A673 (cell line): ENCODE data around the gene DNAJC10. TPM values are rescaled to one million over a fixed set of nuclear protein-coding genes. Genes with fewer than 3 reads are reported as not detected.
"Not testable (repeated sequence)": the region's sequence is repeated elsewhere in the genome, so short reads cannot be mapped to it uniquely, and the experiment has no call there.

Experiments
- BruUV-seq: library from RNA; stranded (reverse); fragments of 400-500 nt; replicated peaks from 2 replicates; lab custom pipeline; 2021; lab: Mats Ljungman, UMichigan
- CTCF ChIA-PET: fragments of 300-600 bp; sonication (Branson Sonifier 250); formaldehyde crosslinking; loops from one replicate; lab custom pipeline; 2022; ENCODE audit warnings: antibody characterized with exemption; lab: Charles Lee
- POLR2A ChIA-PET: fragments of 300-600 bp; sonication (Branson Sonifier 250); formaldehyde crosslinking; loops from one replicate; lab custom pipeline; 2022; ENCODE audit warnings: antibody characterized with exemption; ENCODE audit not compliant: low non-redundant PET; lab: Charles Lee
- DNase-seq: peaks from one replicate; pipeline ENCODE4 v3.0.0-alpha.2; 2015; ENCODE audit warnings: low spot score
- H3K27ac ChIP-seq: fragments of 200-600 bp; sonication (generic); 2 replicates; pipeline ENCODE4 v1.5.1; 2016; ENCODE audit warnings: mixed run types, low read depth, mild to moderate bottlenecking, mixed read lengths, antibody characterized with exemption, low read length; ENCODE audit not compliant: poor library complexity, severe bottlenecking
- H3K27me3 ChIP-seq: fragments of 200-600 bp; sonication (generic); replicated peaks from 2 replicates; pipeline ENCODE4 v1.6.1; 2017; ENCODE audit warnings: mixed run types, low read depth, mild to moderate bottlenecking, mixed read lengths, antibody characterized with exemption, low read length; ENCODE audit not compliant: insufficient read depth, poor library complexity
- H3K36me3 ChIP-seq: fragments of 200-600 bp; sonication (generic); 2 replicates; pipeline ENCODE4 v1.6.1; 2016; ENCODE audit warnings: mixed run types, mild to moderate bottlenecking, mixed read lengths, antibody characterized with exemption, low read length; ENCODE audit not compliant: insufficient read depth, poor library complexity, severe bottlenecking
- H3K4me1 ChIP-seq: fragments of 200-600 bp; sonication (generic); 2 replicates; pipeline ENCODE4 v1.6.1; 2017; ENCODE audit warnings: mixed run types, mild to moderate bottlenecking, mixed read lengths, antibody characterized with exemption, low read length; ENCODE audit not compliant: insufficient read depth, poor library complexity, severe bottlenecking
- H3K4me3 ChIP-seq: fragments of 200-600 bp; sonication (generic); 2 replicates; pipeline ENCODE4 v1.5.1; 2016; ENCODE audit warnings: low read depth, mixed run types, mild to moderate bottlenecking, mixed read lengths, low read length; ENCODE audit not compliant: poor library complexity, severe bottlenecking
- H3K9me3 ChIP-seq: fragments of 200-600 bp; sonication (generic); 2 replicates; pipeline ENCODE4 v1.6.1; 2016; ENCODE audit warnings: mixed run types, low read depth, mild to moderate bottlenecking, mixed read lengths, antibody characterized with exemption, low read length; ENCODE audit not compliant: poor library complexity, severe bottlenecking
- EZH2 ChIP-seq: fragments of 200-600 bp; sonication (generic); IDR thresholded peaks from 2 replicates; pipeline ENCODE4 v1.6.1; 2017; ENCODE audit warnings: borderline replicate concordance, low read depth, mild to moderate bottlenecking, mixed read lengths, antibody characterized with exemption, low read length; ENCODE audit not compliant: poor library complexity, severe bottlenecking
- intact Hi-C: fragments of 100-400 bp; cut with micrococcal nuclease; formaldehyde crosslinking; loops from one replicate; pipeline ENCODE4 v1.10.0; 2022; ENCODE audit not compliant: unreplicated experiment
- total RNA-seq: library from RNA; stranded (reverse); gene quantifications from 2 replicates; pipeline ENCODE4 v1.2.3, GENCODE V29; 2021
- TF ChIP-seq, protein P1 (sequence below): fragments of 300-800, 200-600 bp; sonication (generic); conservative IDR thresholded peaks from 2 replicates; pipeline ENCODE4 v1.5.1; 2017; ENCODE audit warnings: low read depth, mild to moderate bottlenecking, antibody characterized with exemption, low read length, moderate library complexity, mixed read lengths

Gene DNAJC10
- total RNA-seq, 1 experiment from 2014 or later, result 101 TPM

DNA sequence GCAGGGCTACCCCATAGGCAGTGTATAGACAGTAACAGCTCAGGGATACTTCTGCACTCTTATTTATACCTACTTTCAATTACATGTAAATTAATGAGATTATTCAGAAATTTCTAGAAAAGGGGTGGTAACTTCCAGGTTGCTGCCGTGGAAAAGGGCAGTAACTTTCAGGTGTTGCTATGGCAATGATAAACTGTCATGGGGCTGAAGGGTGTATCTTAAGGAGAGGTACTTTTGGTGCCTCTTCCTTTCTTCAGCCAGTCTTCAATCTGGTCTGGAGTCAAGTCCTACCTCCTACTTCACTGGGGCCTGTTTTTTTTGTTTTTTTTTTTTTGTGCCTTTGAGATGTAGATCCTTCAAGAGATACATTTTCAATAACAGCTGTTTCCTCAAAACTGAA is 35.2 kb upstream of the DNAJC10 start:
- H3K4me1 ChIP-seq, result no peaks in the 10 kb centered on the region
- intact Hi-C loops, result no loop called here
- H3K36me3 ChIP-seq, result no peaks in the 10 kb centered on the region
- TF ChIP-seq EZH2, result no peak
- TF ChIP-seq, protein P1, sequence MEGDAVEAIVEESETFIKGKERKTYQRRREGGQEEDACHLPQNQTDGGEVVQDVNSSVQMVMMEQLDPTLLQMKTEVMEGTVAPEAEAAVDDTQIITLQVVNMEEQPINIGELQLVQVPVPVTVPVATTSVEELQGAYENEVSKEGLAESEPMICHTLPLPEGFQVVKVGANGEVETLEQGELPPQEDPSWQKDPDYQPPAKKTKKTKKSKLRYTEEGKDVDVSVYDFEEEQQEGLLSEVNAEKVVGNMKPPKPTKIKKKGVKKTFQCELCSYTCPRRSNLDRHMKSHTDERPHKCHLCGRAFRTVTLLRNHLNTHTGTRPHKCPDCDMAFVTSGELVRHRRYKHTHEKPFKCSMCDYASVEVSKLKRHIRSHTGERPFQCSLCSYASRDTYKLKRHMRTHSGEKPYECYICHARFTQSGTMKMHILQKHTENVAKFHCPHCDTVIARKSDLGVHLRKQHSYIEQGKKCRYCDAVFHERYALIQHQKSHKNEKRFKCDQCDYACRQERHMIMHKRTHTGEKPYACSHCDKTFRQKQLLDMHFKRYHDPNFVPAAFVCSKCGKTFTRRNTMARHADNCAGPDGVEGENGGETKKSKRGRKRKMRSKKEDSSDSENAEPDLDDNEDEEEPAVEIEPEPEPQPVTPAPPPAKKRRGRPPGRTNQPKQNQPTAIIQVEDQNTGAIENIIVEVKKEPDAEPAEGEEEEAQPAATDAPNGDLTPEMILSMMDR, result no peak
- CTCF ChIA-PET, result no interaction called here
- H3K27me3 ChIP-seq, result no peaks in the 10 kb centered on the region
- no peak overlapping the region for H3K4me3 ChIP-seq
- H3K27ac ChIP-seq, result no peak overlapping the region
- H3K9me3 ChIP-seq, result no peaks in the 10 kb centered on the region
- no peak for DNase-seq
- BruUV-seq, result no TSS peak
- POLR2A ChIA-PET, result no interaction called here

DNA sequence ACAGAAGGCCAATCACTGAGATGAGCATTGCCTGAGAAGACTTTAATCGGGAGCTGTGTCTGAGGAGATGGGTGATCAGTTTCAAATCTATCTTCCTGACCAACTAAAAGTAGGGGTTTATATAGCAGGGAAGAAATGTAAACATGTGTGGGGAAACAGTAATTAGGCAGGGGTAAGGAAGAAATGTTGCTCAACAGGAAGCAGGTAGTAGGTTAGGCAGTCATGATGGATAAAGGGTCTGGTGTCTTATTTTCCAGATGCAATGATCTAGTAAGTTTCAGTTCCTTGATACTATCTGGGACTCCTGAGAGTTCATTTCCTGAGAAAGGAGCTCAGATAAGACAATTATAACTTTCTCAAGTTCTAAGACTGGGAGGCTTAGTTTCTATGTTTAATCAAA is 33.8 kb upstream of the DNAJC10 start:
- Histone ChIP-seq H3K4me1 (no peaks in the 10 kb centered on the region), H3K9me3 (no peaks in the 10 kb centered on the region)
- no TSS peak for BruUV-seq

DNA sequence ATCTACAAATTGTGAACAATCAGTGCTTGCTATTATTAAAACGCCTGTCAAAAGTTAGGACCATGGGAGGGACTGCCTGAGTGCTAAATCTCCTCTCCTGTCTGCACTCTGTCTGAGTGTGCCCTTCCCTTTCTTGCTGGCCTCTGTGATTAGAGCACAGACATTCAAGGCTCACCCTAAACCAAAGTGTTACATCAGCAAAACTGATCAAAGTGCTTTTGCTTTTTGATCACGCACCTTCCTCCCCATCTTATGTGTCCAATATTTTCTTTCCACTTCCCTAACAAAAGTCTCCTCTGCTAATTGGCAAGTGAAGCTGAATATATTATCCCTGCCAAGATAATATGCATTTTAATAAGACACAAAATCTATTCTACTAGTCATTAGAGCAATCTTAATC is 30.5 kb upstream of the DNAJC10 start:
- DNase-seq, result no peak
- H3K9me3 ChIP-seq, result no peaks in the 10 kb centered on the region
- TF ChIP-seq EZH2, result no peak
- TF ChIP-seq, protein P1, result no peak
- CTCF ChIA-PET, result no interaction called here
- intact Hi-C loops, result no loop called here
- H3K27ac ChIP-seq, result no peak overlapping the region
- H3K4me3 ChIP-seq, result no peak overlapping the region
- POLR2A ChIA-PET, result no interaction called here
- no peaks in the 10 kb centered on the region for H3K4me1 ChIP-seq
- BruUV-seq, result no TSS peak
- H3K27me3 ChIP-seq, result no peaks in the 10 kb centered on the region
- H3K36me3 ChIP-seq, result no peaks in the 10 kb centered on the region

More for the DNA sequence above, 33.8 kb upstream of the DNAJC10 start:
- Histone ChIP-seq H3K27me3 (no peaks in the 10 kb centered on the region), H3K27ac (no peak overlapping the region), H3K36me3 (no peaks in the 10 kb centered on the region), H3K4me3 (no peak overlapping the region)
- CTCF ChIA-PET, result no interaction called here
- POLR2A ChIA-PET, result no interaction called here
- TF ChIP-seq, protein P1, result no peak
- TF ChIP-seq EZH2, result no peak
- intact Hi-C loops, result no loop called here
- no peak for DNase-seq

DNA sequence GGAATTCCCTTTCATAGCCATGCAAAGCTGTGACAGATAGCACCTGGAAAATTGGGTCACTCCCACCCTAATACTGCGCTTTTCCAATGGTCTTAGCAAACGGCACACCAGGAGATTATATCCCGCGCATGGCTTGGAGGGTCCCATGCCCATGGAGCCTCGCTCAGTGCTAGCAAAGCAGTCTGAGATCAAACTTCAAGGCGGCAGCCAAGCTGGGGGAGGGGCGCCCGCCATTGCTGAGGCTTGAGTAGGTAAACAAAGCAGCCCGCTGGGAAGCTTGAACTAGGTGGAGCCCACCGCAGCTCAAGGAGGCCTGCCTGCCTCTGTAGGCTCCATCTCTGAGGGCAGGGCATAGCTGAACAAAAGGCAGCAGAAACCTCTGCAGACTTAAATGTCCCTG is 29.3 kb upstream of the DNAJC10 start:
- POLR2A ChIA-PET, CTCF ChIA-PET, DNase-seq, H3K9me3 ChIP-seq, H3K27ac ChIP-seq, H3K27me3 ChIP-seq, H3K36me3 ChIP-seq, intact Hi-C loops, BruUV-seq, H3K4me1 ChIP-seq, H3K4me3 ChIP-seq: not testable (repeated sequence)
